Measurements from ENCODE around the gene OR10G7. TPM values are rescaled to one million over a fixed set of nuclear protein-coding genes. Genes with fewer than 3 reads are reported as not detected.

The OR10G7 gene
- not detected in 2 replicates for total RNA-seq

GRCh38 chr11:124041254-124041653 is at the start of gene OR10G7:
Gene OR10G7, minus strand, starts transcription at chr11:124041325. Its CDS starts 2,324 bp downstream, at chr11:124039001.

GRCh38 chr11:124026498-124026897 is 14.6 kb downstream of the OR10G7 start, which contains the start of gene OR10G8:
Gene OR10G8, plus strand, starts transcription at chr11:124026798. Its CDS starts 2,825 bp downstream, at chr11:124029623.

GRCh38 chr11:124012697-124013096 is 28.4 kb downstream of the OR10G7 start, which contains the start of gene OR10G4:
Gene OR10G4, plus strand, starts transcription at chr11:124012997. Its CDS starts 2,578 bp downstream, at chr11:124015575.

GRCh38 chr11:123995119-123995518 is 46.0 kb downstream of the OR10G7 start, which contains the start of gene OR10G6:
Gene OR10G6, minus strand, starts transcription at chr11:123995161. Its CDS starts 0 bp downstream, at chr11:123995161.

Other genes starting within 250 kb of the OR10G7 start
- not detected in 2 replicates for gene OR6M1, start 235.0 kb downstream of the OR10G7 start, total RNA-seq
- not detected in 2 replicates for gene TMEM225, start 155.7 kb downstream of the OR10G7 start, total RNA-seq
- gene OR8D4, start 139.2 kb downstream of the OR10G7 start, total RNA-seq, result not detected in 2 replicates
- gene OR4D5, start 101.7 kb downstream of the OR10G7 start, total RNA-seq, result not detected in 2 replicates
- not detected in 2 replicates for gene OR6T1, start 97.5 kb downstream of the OR10G7 start, total RNA-seq
- not detected in 2 replicates for gene OR10S1, start 63.5 kb downstream of the OR10G7 start, total RNA-seq
- gene OR10G6, start 46.2 kb downstream of the OR10G7 start, total RNA-seq, result not detected in 2 replicates
- gene OR10G4, start 28.3 kb downstream of the OR10G7 start, total RNA-seq, result not detected in 2 replicates
- not detected in 2 replicates for gene OR10G9, start 18.3 kb downstream of the OR10G7 start, total RNA-seq
- not detected in 2 replicates for gene OR10G8, start 14.5 kb downstream of the OR10G7 start, total RNA-seq
- 1.5 and 25.2 TPM in 2 replicates for gene VWA5A, start 74.1 kb upstream of the OR10G7 start, total RNA-seq
- gene OR10D3, start 142.0 kb upstream of the OR10G7 start, total RNA-seq, result under 0.01 TPM in 2 replicates
- gene OR8G1, start 199.8 kb upstream of the OR10G7 start, total RNA-seq, result not detected in 2 replicates
- not detected in 2 replicates for gene OR8G5, start 215.1 kb upstream of the OR10G7 start, total RNA-seq

Data from placental pericyte (primary cell).